HepG2 (cell line): ENCODE data around the gene NEURL4. TPM values are rescaled to one million over a fixed set of nuclear protein-coding genes. Genes with fewer than 3 reads are reported as not detected.
A peak's percentile ranks its signal among the peaks of the same experiment; 100 is the strongest.

Experiments used
- ATF3 ChIP-seq: sonication (generic); formaldehyde crosslinking; IDR thresholded peaks from 2 replicates; pipeline ENCODE4 v1.4.0; 2020; ENCODE audit warnings: missing genetic modification reagents
- CENPBD1 ChIP-seq: sonication (generic); formaldehyde crosslinking; IDR thresholded peaks from 2 replicates; pipeline ENCODE4 v1.8.0; 2022; ENCODE audit warnings: missing genetic modification reagents, low read depth, mild to moderate bottlenecking, borderline replicate concordance
- EED ChIP-seq: sonication (generic); formaldehyde crosslinking; IDR thresholded peaks from 2 replicates; pipeline ENCODE4 v1.5.0; 2020; ENCODE audit warnings: mild to moderate bottlenecking, missing genetic modification reagents
- FOSL1 ChIP-seq: sonication (generic); formaldehyde crosslinking; IDR thresholded peaks from 2 replicates; pipeline ENCODE4 v1.9.0; 2021; ENCODE audit warnings: missing genetic modification reagents, borderline replicate concordance
- FOSL2 ChIP-seq: sonication (generic); formaldehyde crosslinking; IDR thresholded peaks from 2 replicates; pipeline ENCODE4 v1.4.0; 2020; ENCODE audit warnings: missing genetic modification reagents
- HMG20A ChIP-seq: IDR thresholded peaks from 2 replicates; pipeline ENCODE4 v1.6.1; 2016; ENCODE audit warnings: borderline replicate concordance
- MAFG ChIP-seq: sonication (generic); formaldehyde crosslinking; IDR thresholded peaks from 2 replicates; pipeline ENCODE4 v1.5.1; 2020; ENCODE audit warnings: mild to moderate bottlenecking, missing genetic modification reagents
- PBX2 ChIP-seq: IDR thresholded peaks from 2 replicates; pipeline ENCODE4 v1.6.1; 2016; ENCODE audit warnings: control low read depth
- RXRA ChIP-seq: sonication (generic); formaldehyde crosslinking; IDR thresholded peaks from 2 replicates; pipeline ENCODE4 v1.5.1; 2020; ENCODE audit warnings: missing genetic modification reagents
- SP1 ChIP-seq, 2 experiments: fragments of 450-650 bp in 1 of 2; sonication (generic) in 1 of 2; formaldehyde crosslinking in 1 of 2; IDR thresholded peaks; 2 replicates each; pipeline versions ENCODE4 v1.4.0 to v1.6.1; 2016 to 2020; ENCODE audit warnings: missing genetic modification reagents in 1 of 2
- ZBTB46 ChIP-seq: sonication (generic); formaldehyde crosslinking; IDR thresholded peaks from 2 replicates; pipeline ENCODE4 v1.4.0; 2020; ENCODE audit warnings: mild to moderate bottlenecking, missing genetic modification reagents, borderline replicate concordance
- ZNF224 ChIP-seq: sonication (generic); formaldehyde crosslinking; IDR thresholded peaks from 2 replicates; pipeline ENCODE4 v1.5.0; 2020; ENCODE audit warnings: mild to moderate bottlenecking, missing genetic modification reagents
- ZNF24 ChIP-seq: fragments of 450-650 bp; IDR thresholded peaks from 2 replicates; pipeline ENCODE4 v1.6.1; 2017; ENCODE audit warnings: antibody characterized with exemption, mild to moderate bottlenecking
- ZNF3 ChIP-seq: IDR thresholded peaks from 2 replicates; pipeline ENCODE4 v1.7.0; 2017; ENCODE audit warnings: inconsistent platforms
- ZNF329 ChIP-seq: sonication (generic); formaldehyde crosslinking; IDR thresholded peaks from 2 replicates; pipeline ENCODE4 v1.9.0; 2021; ENCODE audit warnings: low read depth, mild to moderate bottlenecking, missing genetic modification reagents
- ZNF567 ChIP-seq: sonication (generic); formaldehyde crosslinking; IDR thresholded peaks from 2 replicates; pipeline ENCODE4 v1.8.1; 2023; ENCODE audit warnings: mild to moderate bottlenecking, missing genetic modification reagents, borderline replicate concordance
- ZNF710 ChIP-seq: sonication (generic); formaldehyde crosslinking; IDR thresholded peaks from 2 replicates; pipeline ENCODE4 v1.5.0; 2020; ENCODE audit warnings: mild to moderate bottlenecking, missing genetic modification reagents, borderline replicate concordance
- ZNF816 ChIP-seq: sonication (generic); formaldehyde crosslinking; IDR thresholded peaks from 2 replicates; pipeline ENCODE4 v1.8.0; 2022; ENCODE audit warnings: missing genetic modification reagents, mild to moderate bottlenecking, borderline replicate concordance
- ZNF83 ChIP-seq: sonication (generic); formaldehyde crosslinking; IDR thresholded peaks from 2 replicates; pipeline ENCODE4 v1.4.0; 2020; ENCODE audit warnings: missing genetic modification reagents, mild to moderate bottlenecking, borderline replicate concordance
- polyA plus RNA-seq, 8 experiments: library from polyadenylated mRNA; depleted of rRNA in 3 of 8; stranded (reverse) in 7 of 8; unstranded in 1 of 8; fragments of >200 nt; fragmentation: Illumina TruSeq in 4 of 8; extraction: Trizol in 4 of 8; gene quantifications; 2 replicates each; pipeline versions ENCODE4 v1.2.1 to v1.2.3, GENCODE V29; 2011 to 2016; ENCODE audit warnings: low read depth in 4 of 8, missing spikeins in 1 of 8, mixed read lengths in 1 of 8; ENCODE audit not compliant: insufficient read depth in 1 of 8
- total RNA-seq, 5 experiments: library from RNA; depleted of rRNA; stranded (reverse); fragments of >200 nt; fragmentation: Illumina TruSeq; extraction: Trizol; gene quantifications; 2 replicates each; pipeline ENCODE4 v1.2.3, GENCODE V29; 2016; ENCODE audit warnings: low read depth in 1 of 5
- TF ChIP-seq, protein P1 (sequence below): sonication (generic); formaldehyde crosslinking; IDR thresholded peaks from 2 replicates; pipeline ENCODE4 v1.5.1; 2020; ENCODE audit warnings: missing genetic modification reagents, mild to moderate bottlenecking, borderline replicate concordance
- TF ChIP-seq, protein P2 (sequence below): sonication (generic); formaldehyde crosslinking; IDR thresholded peaks from 2 replicates; pipeline ENCODE4 v1.5.0; 2020; ENCODE audit warnings: mild to moderate bottlenecking, low read depth, missing genetic modification reagents, borderline replicate concordance

The NEURL4 gene
- total and polyA plus RNA-seq, 2 of the 13 experiments (the other 11 are each of a cell fraction or from before 2014, with no cell fraction given): 14.8 to 15.7 TPM

DNA sequence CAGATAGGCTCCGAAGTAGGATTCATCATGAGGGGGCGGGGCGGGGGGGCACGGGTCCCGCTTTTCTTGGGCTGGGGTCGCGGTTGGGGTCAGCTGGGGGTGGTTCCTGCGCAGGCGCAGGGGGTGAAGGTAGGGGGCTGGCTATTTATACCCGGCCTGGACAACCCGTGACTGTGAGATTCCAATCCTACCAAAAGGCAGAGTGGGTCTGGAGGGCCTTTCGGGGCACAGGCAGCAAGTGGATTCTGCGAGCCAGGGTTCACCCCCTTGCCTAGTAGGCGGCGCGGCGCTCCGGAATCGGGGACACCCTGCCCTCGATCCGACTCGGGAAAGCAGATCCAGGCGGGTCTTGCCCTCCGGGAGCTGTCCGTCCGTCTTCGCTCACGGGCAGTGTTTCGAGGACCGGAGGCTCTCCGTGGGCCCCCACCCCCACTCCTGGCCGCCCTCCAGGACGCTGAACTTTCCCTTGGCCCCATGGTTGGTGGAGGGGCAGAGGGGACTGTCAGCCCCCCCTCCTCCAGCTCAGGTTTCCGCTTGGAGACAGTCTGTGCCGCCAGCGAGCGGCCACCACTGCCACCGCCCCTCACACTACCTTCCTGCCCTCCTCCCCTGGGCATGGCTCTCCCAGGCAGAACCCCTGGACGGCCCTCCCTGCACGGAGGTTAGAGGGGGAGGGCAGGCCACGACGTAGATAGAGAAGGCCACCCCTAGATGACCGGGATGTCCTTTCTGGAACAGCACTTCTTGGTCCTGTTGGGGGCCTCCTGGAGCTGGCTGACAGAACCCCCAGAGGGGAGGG, 47.0 kb downstream of the NEURL4 start (continued):
- TF ChIP-seq, protein P1, sequence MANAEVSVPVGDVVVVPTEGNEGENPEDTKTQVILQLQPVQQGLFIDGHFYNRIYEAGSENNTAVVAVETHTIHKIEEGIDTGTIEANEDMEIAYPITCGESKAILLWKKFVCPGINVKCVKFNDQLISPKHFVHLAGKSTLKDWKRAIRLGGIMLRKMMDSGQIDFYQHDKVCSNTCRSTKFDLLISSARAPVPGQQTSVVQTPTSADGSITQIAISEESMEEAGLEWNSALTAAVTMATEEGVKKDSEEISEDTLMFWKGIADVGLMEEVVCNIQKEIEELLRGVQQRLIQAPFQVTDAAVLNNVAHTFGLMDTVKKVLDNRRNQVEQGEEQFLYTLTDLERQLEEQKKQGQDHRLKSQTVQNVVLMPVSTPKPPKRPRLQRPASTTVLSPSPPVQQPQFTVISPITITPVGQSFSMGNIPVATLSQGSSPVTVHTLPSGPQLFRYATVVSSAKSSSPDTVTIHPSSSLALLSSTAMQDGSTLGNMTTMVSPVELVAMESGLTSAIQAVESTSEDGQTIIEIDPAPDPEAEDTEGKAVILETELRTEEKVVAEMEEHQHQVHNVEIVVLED (CRISPR knock-in tag): no peak
- TF ChIP-seq ZNF816 (CRISPR knock-in tag) (no peak), ZNF24 (no peak), ZBTB46 (CRISPR knock-in tag) (no peak), HMG20A (no peak), PBX2 (CRISPR knock-in tag) (no peak), FOSL2 (CRISPR knock-in tag) (no peak), FOSL1 (CRISPR knock-in tag) (no peak), MAFG (no peak), ZNF83 (CRISPR knock-in tag) (no peak), ZNF567 (CRISPR knock-in tag) (no peak), ZNF710 (CRISPR knock-in tag) (no peak), ATF3 (CRISPR knock-in tag) (no peak), ZNF224 (CRISPR knock-in tag) (no peak), EED (no peak), ZNF3 (no peak), SP1 (IDR thresholded peaks at IDR 0.05) (no peak), SP1 (CRISPR knock-in tag; IDR thresholded peaks at IDR 0.05) (no peak), RXRA (CRISPR knock-in tag) (0 out of 2 replicates have a peak, but pooled peaks have one; percentile 50), CENPBD1 (CRISPR knock-in tag) (no peak), ZNF329 (CRISPR knock-in tag) (no peak)
- TF ChIP-seq, protein P2, sequence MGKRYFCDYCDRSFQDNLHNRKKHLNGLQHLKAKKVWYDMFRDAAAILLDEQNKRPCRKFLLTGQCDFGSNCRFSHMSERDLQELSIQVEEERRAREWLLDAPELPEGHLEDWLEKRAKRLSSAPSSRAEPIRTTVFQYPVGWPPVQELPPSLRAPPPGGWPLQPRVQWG: no peak
